ENCODE results near the gene ZNF511.

Gene ZNF511

DNA sequence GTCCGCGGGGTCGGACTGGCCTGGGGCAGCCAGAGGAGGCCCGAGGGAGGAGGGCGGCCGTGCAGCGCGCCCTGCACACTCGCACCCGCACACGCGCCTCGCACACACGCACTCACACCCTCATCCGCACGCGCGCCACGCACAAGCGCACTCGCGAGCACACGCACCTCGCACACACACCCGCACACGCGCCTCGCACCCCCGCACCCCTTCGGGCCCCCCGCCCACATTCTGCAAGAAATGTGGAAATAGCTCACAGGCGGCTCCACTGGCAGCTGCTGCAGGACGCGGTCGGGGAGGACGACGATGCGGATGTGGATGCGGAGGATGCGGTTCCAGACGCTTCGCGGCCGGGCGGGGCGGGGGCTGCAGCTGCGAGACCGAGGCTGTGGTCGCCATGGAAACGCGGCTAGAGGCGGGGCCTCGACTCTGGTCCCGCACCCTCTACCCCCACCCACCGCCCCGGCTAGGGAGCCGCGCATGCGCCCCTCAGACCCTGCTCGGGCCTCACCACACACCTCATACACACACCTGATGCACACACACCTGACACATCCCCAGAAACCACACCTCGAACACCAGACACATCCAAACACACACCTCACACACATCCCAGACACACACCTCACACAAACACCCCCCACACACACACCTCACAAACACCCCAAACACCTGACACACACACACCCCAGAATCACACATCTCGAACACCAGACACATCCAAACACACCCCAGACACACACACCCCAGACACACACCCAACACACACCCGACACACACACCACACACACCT lies 28.1 kb downstream of the ZNF511 start, which contains the start of gene CALY:
TSS of gene CALY (minus strand) at position 320 of the 793 bp plus-strand sequence. CDS start 7,907 bp downstream, outside the sequence.
- no peak for DNase-seq

DNA sequence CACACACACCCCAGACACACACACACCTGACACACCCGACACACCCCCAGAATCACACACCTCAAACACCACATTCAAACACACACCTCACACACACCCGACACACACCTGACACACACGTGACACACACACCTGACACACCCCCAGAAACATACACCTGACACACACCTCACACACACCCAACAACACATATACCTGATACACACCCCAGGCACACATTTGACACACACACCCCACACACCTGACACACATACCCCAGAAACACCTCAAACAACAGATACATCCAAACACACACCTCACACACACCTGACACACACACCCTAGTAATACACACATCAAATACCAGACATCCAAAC lies 28.6 kb downstream of the ZNF511 start:
- DNase-seq: no peak

DNA sequence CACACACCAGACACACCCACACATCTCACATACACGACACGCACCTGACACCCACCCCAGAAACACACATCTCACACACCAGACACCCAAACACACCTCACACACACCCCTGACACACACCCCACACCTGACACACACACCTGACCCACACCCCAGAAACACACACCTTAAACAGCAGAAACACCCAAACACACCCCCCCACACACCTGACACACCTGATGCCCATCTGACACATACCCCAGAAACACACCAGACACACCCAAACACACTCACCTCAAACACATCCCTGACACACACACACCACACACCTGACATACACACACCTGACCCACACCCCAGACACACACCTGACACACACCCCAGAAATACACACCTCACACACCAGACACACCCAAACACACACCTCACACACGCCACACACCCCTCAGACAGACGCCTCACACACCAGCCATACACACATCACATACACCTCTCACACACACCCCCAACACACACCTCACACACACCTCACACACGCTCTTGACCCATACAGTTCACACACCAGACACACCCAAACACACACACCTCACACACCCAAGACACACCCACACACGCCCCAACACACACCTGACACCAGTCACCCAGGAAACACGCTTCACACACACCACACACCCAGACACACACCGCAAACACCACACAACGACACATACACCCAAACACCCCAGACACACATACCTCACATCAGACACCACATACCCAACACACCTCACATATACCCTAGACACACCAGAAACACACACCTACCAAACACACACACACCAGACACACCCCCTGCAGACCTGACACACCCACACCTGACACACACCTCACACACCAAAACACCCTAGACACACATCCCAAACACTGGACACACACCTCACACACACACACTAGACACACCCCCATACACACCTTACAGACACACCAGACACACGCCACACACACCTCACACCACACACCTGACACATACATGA lies 29.7 kb downstream of the ZNF511 start:
- no peak for DNase-seq

DNA sequence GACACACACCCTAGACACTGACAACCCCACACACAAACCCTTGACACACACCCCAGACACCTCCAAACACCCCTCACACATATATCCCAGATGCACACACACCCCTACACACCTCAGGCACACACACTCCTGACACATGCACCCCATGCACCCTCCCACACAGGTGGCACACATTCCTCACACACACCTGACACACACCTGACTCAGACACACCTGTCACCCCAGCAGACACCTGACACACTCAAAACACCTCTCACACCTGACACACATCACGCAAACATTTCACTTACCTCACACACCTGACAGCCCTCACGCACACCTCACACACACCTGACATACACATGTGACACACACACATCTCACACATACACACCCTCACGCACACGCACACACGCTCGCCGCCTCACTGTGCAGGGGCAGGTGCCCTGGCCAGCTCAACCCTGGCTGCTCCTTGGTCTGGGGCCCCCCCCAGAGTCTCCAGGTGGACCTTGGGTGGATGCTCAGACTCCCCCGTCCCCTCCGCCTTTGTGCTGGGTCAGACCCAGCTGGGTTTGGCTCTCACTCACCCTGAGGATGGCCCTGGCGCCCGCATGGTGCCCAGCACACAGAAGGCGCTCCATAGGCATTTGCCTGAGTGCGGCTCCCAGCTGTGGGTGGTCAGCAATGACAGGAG lies 31.1 kb downstream of the ZNF511 start:
- DNase-seq: no peak

DNA sequence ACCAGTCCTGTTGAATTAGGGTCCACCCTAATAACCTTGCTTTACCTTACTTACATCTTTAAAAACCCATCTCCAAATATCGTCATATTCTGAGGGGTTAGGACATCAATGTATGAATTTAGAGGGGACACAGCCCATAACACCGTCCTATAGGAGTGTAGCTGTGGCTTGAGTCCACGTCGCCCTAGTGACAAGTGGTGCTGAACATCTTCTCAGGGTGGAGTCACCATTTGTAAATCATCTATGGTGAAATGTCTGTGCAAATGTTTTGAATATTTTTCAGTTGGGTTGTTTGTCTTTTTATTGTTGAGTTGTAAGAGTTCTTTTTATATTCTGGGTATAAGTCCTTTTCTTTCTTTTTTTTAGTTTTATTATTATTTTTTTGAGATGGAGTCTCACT lies 33.3 kb downstream of the ZNF511 start:
- no peak for DNase-seq

DNA sequence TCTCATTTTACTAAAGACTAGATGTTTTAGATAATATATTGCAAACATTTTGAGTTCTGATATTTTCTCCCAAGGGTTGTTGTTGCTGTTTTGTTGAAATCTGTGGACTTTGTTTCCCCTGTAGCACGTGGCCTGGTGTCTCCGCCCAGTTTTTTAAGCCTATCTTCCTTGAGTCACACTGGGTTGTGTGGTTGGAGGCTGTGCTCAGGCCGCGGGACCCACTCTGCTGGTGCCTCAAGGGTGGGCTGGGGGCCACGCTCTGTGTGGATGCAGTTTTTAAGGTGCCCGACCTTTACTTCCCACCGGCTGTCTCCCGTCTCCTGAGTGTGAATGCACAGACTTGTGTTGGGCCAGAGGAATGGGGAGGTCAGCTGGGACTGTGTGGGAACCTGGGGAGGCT lies 34.2 kb downstream of the ZNF511 start:
- DNase-seq: no peak

DNA sequence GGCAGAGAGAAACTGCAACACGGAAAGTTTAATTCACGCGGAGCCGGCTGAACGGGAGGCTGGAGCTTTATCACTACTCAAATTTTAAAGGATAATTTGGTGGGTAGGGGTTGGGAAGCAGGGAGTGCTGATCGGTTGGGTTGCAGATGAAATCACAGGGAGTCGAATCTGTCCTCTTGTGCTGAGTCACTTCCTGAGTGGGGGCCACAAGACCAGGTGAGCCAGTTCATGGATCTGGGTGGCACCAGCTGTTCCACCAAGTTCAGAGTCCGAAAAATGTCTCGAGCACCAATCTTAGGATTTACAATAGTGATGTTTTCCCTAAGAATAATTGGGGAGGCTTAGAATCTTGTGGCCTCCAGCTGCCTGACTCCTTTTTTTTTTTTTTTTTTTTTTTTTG lies 34.8 kb downstream of the ZNF511 start:
- no peak for DNase-seq

DNA sequence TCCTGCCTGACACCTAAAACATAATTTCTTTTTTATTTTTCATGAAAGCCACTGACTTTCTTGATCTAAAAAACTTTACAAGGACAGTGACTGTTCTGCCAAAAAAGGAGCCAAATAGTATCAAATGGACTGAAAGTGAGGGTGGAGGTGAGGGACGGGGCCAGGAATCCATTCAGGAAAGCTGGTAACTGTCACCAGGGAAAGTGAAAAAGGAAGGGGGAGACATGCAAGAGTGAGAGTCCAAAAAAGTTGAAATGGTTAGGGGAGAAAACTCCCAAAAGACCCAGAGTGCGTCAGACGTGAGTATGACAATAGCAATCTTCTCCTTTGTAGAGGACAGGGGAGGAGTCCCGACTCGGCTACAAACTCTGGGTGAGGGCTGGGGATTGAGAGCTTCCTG lies 35.5 kb downstream of the ZNF511 start:
- no peak for DNase-seq

DNA sequence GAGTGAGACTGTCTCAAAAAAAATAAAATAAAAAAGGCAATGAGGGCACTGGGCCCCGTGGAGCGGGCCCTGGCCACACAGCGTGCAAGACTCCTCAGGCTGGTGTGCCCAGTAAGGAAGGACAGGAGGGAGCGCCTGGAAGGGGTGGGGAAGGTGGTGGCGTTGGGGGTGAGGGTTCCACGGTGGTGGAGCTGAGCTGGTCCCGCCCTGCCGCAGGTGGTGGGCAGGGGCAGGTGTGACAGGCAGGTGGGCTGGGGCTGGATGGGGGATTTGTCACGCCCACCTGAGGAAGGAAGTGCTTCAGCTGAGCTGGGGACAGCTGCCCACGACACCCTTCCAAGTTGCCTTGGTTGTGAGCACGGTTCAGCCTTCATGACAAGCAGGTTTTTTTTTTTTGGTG lies 37.7 kb downstream of the ZNF511 start:
- no peak for DNase-seq

DNA sequence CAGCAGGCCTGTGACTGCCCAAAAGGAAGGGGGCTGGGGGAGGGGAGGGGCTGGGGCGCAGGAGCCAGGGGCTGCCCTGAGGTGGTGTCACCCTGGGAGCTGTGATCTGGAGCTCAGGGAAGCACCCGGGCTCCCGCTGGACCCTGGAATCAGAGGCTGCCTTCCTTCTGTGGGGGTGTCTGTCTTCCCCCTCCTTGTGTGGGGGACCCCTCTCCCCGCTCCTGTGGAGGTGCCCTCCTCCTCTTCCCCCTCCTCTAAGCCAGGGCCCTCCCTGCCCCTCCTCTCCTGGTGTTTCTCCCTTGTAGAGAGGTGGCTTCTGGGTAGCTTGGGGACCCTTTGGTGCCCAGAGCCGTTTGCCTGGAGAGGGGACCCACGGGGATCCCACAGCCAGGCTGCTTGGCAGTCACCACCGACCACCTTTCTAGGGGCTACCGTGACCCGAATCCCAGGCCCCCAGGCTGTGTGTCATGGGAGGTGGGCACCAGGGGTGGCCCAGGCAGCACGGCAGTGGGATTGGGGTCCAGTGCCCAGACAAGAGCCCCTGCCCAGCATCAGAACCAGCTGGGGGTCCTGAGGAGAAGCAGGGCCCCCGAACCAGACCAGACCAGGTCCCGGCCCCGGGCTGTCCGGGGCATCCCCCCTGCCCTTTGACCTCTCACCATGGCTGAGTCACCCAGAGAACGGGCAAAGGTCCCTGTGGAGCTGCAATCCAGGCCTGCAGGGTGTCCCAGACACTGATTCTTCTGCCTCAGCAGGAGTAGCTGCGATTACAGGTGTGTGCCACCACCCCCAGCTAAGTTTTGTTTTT lies 39.2 kb downstream of the ZNF511 start:
- DNase-seq: no peak

DNA sequence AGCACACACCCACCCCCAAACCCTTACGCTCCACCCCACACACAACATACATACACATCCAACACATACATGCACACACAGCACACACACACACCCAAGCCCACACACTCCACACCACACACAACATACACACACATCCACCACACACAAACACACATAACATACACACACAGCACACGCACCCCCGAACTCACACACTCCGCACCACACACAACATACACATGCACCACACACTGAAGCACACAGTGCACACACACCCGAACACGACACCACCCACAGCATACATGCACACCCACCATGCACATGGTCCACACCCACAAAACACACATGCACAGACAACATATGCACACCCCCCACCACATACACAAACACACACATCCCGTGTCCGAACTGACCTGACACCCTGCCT lies 40.5 kb downstream of the ZNF511 start:
- DNase-seq: no peak

DNA sequence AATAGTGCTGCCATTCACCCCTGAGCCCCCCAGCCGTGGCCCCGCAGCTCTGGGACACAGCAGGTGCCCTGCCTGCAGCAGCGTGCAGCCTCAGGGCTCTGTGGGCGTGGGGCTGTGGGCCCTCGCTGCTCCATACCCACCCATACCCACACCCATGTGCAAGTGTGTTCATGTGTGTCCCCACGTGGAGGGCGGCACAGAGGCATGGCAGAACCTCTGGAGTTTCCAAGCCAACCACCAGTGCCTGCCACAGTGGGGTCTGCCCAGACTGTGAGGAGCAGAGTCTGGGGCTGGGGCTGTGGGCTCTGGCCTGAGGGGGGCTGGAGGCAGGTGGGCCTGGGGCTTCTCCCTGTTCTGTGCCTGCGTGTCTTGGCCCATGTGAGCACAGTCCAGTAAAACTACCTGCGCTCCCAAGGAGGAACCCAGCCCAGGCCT lies 40.9 kb downstream of the ZNF511 start:
- no peak for DNase-seq

DNA sequence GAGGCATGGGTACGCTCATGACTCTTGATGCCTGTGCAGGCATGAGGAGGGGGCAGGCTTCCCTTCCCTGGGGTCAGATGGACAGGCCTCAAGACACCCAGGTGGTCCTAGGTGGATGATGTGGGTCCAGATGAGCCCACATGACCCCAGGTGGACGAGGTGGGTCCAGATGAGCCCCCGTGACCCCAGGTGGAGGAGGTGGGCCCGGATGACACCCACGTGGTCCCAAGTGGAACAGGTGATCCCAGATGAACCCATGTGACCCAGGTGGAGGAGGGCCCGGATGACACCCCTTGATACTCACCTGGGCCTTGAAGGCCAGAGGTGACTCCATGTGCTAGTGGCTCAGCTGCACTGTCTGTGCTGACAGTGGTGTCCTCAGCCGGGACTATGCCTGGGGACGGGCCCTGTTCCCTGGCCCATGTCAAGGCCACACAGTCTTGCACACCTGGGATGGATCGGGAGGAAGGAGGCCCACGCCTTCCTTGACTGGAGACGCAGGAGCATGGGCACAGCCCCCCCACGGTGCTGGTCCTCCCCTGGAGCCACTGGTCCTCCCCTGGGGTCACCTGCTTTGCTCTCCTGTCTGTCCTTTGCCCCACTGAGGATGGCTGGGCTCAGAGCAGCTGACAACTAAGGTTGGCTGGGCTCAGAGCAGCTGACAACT lies 41.7 kb downstream of the ZNF511 start:
- no peak for DNase-seq

DNA sequence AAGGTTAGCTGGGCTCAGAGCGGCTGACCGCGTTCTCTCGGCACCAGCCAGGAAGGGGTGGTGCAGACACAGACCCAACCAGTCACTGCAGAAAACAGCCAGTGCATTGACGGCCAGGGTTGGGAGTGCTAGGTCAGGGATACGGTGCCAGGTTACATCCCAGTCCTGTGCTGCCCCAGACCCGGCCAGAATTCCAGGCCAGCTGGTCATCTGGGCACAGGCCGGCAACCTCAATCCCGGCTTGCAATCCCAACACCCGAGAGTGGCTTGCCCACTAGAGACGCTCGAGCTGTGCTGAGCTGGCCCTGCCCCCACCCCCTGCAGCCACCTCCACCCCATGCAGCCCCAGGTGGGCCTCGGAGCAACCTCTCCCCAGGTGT lies 42.2 kb downstream of the ZNF511 start:
- no peak for DNase-seq

DNA sequence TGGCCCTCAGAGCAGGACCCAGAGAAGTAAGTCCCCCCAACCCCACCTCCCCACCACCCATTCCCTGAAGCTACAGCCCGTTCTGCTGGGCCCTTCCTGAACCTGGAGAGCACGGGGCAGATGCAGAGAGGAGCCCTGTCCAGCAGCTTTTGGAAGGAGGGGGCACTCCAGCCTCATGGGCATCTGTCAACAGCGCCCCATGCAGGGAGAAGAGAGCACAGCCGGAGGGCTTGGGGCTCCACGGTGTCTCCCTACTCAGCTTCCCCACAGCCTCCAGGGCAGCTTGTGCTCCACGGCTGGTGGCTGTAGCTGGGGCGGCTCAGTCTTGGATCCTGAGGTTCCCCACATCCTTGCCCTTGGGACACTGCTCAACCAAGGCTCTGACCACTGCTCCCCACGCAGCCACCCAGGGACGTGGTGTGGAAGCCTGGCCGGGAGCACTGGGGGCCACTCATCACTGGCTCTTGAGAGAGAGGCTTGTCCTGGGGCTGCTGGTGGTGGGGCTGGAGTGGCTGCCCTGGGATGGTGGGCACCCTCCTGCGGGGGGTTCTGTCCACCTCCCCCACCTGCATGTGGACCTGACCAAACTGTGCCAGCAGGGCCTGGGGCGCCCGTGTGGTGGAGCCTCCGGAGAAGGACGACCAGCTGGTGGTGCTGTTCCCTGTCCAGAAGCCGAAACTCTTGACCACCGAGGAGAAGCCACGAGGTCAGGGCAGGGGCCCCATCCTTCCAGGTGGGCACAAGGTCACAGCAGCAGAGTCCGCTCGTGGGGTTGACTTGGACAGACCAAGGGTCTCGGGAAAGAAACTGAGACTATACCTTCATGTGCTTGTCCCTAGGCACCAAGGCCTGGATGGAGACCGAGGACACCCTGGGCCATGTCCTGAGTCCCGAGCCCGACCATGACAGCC lies 42.9 kb downstream of the ZNF511 start:
- no peak for DNase-seq

DNA sequence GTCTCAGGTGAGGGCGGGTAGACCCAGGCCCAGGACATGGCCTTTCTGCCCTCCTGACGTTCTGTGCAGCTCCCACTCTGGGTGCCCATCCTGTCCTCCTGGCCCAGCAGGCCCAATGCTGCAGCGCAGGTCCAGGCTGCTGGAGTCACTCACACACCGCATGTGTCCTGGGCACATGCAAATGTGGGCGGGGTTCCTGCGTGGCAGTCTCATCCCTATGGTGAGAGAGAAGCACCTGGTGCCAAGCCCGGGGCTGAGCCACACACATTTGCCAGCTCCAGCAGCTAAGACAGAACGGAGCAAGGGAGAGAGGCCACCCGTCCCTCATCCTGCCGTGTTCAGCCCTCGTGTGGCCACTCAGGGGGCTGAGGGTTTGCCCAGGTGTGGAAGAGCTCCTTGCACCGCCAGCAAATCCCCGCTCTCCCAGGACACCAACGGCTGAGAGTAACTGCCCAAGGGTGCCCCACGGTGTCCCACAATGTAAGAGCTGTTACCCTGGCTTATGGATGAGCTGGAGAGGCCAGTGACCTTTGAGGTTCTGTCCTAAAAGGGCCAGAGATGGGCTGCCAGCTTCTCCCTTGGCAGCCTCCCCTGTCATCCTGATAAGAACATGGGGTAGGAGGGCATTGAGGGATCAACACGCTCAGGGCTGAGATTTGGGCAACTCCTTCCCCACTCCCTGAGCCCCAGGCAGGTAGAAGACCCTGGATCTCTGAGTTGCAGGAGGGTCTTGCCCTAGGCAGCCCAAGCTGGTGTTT lies 44.7 kb downstream of the ZNF511 start:
- no peak for DNase-seq

DNA sequence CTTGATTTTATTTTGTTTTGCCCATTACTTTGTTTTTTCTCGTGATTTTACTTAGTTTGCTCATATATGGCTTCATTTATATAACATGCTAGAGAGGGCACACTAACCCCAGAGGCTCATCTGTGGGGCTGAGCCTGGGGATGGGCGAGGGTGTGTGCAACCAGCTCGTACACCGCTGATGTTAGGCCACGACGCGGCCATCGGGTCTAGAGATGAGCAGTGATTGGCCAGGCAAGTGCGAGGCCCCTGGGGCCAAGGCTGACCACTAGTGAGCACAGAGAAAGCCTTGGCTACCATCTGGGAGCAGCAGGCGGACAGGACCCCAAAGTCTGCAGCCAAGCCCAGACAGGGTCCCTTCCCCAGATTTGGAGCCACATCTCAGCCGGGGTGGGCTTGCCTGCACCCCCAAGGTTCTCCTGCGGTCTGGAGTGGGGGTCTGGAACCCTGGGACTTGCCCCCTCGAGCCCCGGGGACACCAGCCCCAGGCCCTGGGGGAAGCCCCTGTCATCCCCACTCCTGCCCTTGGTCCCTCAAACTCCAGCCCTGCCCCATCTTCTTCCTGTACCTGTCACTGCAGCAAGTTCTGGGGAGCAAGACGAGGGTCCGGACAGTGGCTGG lies 45.4 kb downstream of the ZNF511 start:
- DNase-seq: no peak

DNA sequence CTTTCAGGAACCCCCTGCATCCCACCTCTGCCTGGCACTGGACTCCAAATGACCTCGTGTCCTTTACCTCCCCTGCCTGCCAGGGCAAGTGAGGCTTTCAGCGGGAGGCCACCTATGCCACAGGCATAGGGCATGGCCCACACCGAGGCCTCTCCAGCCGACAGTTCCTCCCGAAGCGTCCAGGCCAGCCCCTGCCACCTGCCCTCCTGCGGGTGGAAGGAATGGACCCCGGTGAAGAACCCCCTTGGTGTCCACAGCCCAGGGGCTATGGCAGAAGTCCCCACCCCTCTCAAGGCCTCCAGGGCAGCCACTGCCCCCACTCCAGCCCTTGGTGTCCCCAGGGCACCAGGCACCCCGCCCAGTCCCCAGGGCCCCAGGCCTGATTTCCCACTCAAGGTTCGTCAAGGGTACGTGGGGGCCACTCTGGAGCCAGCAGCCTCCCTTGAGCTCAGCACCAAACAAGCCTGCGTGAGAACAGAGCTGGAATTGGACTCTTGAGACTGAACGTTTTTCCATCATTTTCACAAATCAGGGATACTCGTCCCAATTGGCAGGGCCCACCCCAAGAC lies 46.0 kb downstream of the ZNF511 start:
- no peak for DNase-seq

DNA sequence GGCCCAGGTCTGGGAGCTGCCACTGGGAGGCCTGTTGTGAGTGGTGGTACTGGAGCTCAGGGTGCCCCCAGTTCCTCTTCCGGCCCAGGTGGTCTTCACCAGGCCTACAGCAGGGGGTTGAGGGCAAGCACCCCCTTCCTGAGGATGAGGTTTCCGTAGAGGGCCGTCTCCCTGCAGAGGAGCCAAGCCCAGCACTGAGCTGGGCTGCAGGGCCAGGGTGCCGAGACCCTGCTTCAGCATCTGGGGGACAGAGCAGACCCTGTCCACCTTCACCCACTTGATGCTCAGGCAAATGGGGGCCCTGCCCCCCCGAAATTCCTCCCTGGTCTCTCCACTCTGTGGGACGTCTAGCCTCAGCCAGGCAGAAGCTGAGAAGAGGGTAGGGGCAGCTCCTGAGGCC lies 46.6 kb downstream of the ZNF511 start:
- no peak for DNase-seq
